Choroid plexus epithelial cell (primary cell): ENCODE measurements around the gene SORBS1.

Source experiments
- DNase-seq: peaks from one replicate; pipeline ENCODE4 v3.0.0-alpha.2; 2010; ENCODE audit warnings: low read depth
- H3K4me3 ChIP-seq: 2 replicates; pipeline ENCODE4 v1.5.1; 2011; ENCODE audit warnings: low read depth, mild to moderate bottlenecking, control low read depth, low read length, moderate library complexity
- TF ChIP-seq, protein P1 (sequence below): conservative IDR thresholded peaks from 2 replicates; pipeline ENCODE4 v1.5.1; 2011; ENCODE audit warnings: low read depth, mild to moderate bottlenecking, control low read depth, inconsistent platforms, low read length, moderate library complexity

The SORBS1 gene

DNA sequence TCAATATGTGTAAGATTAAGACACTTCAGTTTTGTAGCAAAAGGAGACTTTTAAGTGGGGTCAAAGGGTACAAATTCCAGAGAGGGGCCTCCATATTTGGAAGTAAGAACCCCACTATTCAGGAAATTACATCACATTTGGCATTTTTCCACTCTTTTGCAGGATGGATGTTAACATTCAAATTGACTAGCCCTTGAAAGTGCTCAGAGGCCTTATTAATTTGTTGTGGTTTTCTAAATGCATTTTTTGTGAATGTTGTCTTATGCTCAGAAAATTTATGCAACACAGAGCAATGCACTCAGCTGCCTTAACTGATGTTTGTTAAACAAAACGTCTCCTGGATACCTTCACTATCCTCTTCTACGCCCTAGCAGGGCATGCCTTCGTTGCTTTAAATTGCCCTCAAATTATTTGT, 219.4 kb downstream of the SORBS1 start:
- H3K4me3 ChIP-seq, result no peak overlapping the region
- DNase-seq, result peak; percentile 91
- TF ChIP-seq, protein P1, sequence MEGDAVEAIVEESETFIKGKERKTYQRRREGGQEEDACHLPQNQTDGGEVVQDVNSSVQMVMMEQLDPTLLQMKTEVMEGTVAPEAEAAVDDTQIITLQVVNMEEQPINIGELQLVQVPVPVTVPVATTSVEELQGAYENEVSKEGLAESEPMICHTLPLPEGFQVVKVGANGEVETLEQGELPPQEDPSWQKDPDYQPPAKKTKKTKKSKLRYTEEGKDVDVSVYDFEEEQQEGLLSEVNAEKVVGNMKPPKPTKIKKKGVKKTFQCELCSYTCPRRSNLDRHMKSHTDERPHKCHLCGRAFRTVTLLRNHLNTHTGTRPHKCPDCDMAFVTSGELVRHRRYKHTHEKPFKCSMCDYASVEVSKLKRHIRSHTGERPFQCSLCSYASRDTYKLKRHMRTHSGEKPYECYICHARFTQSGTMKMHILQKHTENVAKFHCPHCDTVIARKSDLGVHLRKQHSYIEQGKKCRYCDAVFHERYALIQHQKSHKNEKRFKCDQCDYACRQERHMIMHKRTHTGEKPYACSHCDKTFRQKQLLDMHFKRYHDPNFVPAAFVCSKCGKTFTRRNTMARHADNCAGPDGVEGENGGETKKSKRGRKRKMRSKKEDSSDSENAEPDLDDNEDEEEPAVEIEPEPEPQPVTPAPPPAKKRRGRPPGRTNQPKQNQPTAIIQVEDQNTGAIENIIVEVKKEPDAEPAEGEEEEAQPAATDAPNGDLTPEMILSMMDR, result no peak

DNA sequence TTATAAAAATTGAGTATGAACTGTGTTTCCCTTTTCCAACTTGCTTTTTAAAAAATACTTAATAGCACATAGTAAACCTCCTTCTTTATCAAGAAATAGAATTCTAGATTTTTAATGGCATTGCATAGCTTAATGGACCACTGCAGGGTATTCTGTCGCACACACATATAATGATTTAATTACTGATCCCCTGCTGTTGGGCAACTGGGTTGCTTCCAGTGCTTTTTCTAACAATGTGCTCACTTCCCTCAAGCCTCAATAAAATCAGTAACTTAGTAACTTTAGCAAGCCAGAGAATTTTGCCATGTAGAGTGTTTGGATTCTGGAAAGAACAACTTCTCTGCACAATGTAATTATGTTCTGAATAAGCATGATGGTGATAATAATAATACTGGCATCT, 221.3 kb downstream of the SORBS1 start:
- DNase-seq, result no peak
- TF ChIP-seq, protein P1, result no peak

DNA sequence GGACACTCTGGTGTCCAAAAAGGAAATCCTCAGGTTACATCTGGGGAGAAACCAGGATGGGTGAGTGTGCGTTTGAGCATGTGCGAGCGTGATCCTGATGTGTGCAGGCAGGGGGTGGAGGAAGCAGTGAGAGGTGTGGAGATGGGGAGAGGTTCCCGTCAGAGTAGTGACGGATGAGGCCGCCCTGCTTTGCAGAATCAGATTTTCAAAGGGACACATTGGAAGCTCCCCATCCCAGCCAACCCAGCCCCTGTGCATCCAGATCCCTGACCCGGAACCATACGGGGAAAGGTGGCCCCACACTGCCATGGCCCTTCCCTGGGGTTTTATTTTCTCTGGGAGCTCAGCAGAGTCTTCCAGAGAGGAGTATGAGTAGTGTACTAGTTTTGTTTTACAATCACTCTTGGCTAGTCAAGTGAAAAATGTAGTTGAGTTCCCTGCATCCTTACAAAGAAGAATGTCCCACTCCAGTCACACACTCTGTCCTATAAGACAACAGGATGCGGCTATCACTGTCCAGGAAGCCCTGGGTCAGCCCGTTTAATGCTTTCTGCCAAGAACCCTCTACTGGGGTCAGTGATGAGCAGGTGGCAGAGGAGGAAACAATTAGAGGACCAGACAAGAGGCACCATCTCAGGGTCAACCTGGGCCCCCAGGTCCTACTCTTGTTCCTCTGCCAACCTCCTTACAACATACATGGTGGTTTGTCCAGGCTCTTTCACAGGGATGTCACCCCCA, 223.6 kb downstream of the SORBS1 start:
- DNase-seq, result no peak
- TF ChIP-seq, protein P1, result no peak

More for the DNA sequence above, 221.3 kb downstream of the SORBS1 start:
- no peak overlapping the region for H3K4me3 ChIP-seq

DNA sequence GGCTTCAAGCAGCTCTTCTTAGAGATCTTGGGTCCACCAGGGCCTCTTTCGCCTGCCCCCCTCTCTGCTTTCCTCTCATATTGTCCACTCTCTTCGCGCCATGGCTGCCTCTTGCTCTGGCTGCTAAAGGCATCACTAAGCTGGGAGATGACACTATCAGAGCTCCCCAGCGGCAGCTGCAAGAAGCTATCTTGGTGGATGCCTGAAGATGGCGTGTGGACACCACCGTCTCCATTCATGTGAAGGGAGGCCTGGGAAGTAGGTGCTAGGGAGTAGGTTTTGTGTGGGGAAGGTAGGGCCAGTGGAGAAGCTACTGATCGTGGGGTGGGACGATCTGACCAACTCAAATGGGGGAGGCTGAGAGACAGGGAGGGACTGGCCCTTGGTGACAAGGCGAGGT, 224.5 kb downstream of the SORBS1 start:
- DNase-seq, result no peak
- no peak overlapping the region for H3K4me3 ChIP-seq
- TF ChIP-seq, protein P1, result no peak

More for the DNA sequence above, 223.6 kb downstream of the SORBS1 start:
- H3K4me3 ChIP-seq, result no peak overlapping the region

DNA sequence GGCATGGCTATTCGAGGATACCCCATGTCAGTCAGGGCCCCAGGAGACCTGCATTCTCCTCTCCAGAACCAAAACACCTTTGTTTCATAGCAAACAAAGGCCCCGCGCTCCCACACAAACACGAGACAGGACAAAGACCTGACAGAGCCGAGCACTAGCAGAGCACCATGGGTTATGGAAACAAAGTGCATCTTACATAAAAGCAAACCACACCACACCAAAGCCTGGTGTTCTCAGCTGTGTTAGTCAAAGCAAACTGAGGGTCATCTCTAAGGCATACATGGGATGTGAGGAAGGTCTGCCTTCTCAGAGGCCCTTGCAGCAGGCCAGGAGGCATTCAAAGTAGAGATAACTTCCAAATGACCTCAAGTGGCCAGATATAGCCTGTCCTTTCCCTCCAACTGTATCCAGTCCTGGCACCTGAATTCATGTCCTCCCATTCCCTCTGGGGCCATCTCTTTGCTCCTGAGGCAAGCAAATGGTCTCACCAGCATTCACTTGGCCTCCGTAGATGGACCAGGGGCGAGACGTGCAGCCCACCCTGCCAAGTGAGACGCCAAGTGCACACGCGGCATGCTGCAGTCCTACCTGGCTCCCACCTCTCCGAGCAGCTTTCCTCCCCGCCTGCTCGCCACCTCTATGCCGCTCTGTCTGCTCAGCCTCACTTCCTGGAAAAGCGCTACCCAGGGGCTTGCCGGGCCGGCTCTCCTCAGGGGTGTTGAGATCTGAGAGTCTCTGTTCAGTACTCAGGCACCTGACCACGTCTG, 225.1 kb downstream of the SORBS1 start:
- no peak for DNase-seq
- H3K4me3 ChIP-seq, result no peak overlapping the region
- TF ChIP-seq, protein P1, result no peak

DNA sequence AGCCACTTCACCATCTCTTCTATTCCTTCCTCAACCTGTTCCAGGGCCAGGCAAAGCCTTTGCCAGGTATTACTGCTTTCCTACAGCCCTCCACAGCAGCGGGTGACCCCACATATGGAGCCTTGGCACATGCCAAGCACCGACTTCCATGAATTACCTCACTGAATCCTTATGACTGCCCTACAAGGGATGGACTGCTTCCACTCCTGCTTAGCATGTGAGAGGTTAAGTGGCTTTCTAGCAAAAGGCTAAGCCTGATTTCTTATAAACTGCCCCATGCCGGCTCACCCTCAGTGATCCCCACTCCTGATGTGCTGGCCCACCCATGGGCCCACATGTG, 226.4 kb downstream of the SORBS1 start:
- H3K4me3 ChIP-seq, result no peak overlapping the region
- DNase-seq, result no peak
- TF ChIP-seq, protein P1, result no peak
